MV-4-11 (cell line): Measurements from ENCODE around the gene TAF11L7.
"Not testable (repeated sequence)": the region's sequence is repeated elsewhere in the genome, so short reads cannot be mapped to it uniquely, and the experiment has no call there.

Experiments used
- DNase-seq: peaks from one replicate; lab custom pipeline; 2025; lab: John Stamatoyannopoulos, UW

TAF11L7 gene

DNA sequence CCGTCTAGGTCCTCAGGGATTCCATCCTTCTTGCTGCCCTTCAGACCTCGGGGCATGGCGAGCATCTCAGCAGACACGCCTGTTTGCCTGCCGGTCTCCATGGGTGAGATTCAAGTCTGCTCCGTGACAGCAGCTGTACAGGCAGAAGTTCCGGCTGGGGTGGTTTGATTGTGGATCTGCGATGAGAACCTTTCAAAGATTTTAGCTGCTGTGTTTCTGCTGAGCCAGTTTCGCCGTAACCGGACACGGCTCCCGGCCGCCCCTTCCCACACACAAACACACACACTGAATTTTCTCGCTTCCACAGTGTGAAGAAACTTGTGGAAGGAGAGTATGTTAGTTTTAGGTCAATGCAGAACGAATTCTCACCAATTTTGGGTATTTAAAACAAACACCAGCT, at the start of gene TAF11L7:
Gene TAF11L7 (minus strand): TSS at position 101 of the 400 bp plus-strand sequence.
- not testable (repeated sequence) for DNase-seq

DNA sequence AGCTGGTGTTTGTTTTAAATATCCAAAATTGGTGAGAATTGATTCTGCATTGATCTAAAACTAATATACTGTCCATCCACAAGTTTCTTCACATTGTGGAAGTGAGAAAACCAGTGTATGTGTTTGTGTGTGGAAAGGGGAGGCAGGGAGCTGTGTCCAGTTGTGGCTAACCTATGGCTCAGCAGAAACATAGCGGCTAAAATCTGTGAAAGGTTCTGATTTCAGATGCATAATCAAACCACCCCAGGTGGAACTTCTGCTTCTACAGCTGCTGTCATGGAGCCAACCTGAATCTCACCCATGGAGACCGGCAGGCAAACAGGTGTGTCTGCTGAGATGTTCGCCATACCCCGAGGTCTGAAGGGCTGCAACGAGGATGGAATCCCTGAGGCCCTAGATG, 48.6 kb upstream of the TAF11L7 start, which contains the start of gene TAF11L14:
Gene TAF11L14 (plus strand): TSS at position 301 of the 400 bp plus-strand sequence.
- no peak for DNase-seq

DNA sequence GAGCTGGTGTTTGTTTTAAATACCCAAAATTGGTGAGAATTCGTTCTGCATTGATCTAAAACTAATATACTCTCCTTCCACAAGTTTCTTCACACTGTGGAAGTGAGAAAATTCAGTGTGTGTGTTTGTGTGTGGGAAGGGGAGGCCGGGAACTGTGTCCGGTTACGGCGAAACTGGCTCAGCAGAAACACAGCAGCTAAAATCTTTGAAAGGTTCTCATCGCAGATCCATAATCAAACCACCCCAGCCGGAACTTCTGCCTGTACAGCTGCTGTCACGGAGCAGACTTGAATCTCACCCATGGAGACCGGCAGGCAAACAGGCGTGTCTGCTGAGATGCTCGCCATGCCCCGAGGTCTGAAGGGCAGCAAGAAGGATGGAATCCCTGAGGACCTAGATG, 46.2 kb upstream of the TAF11L7 start, which contains the start of gene TAF11L13:
Gene TAF11L13 (plus strand): TSS at position 301 of the 400 bp plus-strand sequence.
- DNase-seq, result not testable (repeated sequence)

- DNase-seq, result no peak
These were observed 40.1 kb upstream of the TAF11L7 start for GRCh38 chr5:17625686-17626085.

GRCh38 chr5:17620627-17621026, 35.1 kb upstream of the TAF11L7 start:
- no peak for DNase-seq

DNA sequence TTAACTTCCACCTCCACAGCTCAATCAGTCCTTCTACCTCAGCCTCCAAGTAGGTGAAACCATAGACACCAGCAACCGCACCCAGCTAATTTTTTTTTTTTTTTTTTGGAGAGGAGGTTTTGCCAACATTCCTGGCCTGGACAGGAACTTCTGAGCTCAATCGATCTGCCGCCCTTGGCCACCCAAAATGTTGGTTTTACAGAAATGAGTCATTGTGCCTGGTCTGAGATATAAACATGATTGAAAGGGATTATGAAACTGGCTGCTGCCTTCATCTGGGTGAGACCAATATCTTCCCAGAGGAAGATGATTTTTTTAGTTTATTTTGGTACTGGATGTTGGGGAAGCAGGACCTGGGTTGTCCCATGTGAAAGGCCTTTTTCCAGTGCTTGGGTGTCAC, 33.8 kb upstream of the TAF11L7 start:
- no peak for DNase-seq

DNA sequence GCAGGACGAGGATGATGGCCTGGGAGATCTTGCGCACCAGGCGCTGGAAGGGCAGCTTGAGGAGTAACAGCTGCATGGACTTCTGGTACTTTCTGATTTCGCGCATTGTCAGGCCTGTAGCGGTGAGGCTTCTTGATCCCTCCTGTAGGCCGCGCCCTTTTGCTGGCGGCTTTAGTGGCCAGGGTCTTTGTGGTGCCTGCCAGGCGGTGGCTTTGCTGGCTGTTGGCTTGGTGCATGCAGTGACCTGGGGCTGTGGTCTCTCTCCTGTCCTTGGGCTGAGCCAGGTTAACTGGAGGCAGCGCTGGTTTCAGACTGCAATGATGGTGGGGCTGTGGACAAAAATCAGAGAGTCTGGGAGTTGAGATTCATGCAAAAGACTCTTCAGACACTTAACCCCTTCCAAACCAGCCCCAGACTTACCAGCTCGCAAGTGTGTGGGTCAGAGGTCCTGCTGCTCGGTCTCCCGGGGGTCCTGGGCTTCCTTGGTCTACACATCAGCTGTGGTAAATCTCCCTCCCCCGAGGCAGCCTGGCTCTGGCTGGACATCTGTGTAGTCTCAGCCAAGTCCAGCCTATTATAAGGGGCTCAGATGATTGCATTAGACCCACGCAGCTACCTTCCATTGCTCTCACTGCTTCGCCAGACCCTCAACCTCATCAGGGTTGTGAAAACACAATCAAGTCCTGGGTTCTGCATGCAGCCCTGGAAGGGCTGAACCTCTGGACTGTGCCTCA, 29.5 kb upstream of the TAF11L7 start:
- DNase-seq, result no peak

DNA sequence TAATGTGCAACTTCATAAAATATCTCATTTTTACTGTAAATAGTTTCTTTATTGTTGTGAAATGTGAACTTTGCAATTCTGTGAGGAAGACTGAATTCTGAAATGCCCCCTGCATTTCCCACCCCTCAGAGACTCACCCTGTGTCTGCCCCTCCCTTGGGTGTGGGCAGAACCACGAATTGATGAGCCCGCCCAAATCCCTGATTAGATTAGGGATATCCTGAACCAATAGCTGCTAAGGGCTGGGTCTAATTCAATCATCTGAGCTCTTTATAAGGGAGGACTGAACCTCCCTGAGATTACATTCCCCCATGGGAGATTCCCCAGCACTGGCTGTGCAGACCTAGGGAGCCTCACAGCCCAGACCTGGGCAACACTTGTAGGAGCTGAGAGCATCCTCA, 24.5 kb upstream of the TAF11L7 start, which contains the start of gene TAF11L12:
Gene TAF11L12 (plus strand): TSS at position 301 of the 400 bp plus-strand sequence.
- DNase-seq, result not testable (repeated sequence)

- DNase-seq, result not testable (repeated sequence)
These were observed 21.9 kb upstream of the TAF11L7 start for GRCh38 chr5:17607461-17607860.

GRCh38 chr5:17604951-17605350, 19.4 kb upstream of the TAF11L7 start:
- DNase-seq, result no peak

DNA sequence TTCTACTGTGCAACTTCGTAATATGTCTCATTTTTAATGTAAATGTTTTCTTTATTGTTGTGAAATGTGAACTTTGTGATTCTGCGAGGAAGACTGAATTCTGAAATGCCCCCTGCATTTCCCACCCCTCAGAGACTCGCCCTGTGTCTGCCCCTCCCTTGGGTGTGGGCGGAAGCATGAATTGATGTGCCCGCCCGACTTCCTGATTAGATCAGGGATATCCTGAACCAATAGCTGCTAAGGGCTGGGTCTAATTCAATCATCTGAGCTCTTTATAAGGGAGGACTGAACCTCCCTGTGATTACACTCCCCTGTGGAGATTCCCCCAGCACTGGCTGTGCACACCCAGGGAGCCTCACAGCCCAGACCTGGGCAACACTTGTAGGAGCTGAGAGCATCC, 18.3 kb upstream of the TAF11L7 start, which contains the start of gene TAF11L11:
Gene TAF11L11 (plus strand): TSS at position 304 of the 400 bp plus-strand sequence.
- not testable (repeated sequence) for DNase-seq

- DNase-seq, result not testable (repeated sequence)
These were observed 12.2 kb upstream of the TAF11L7 start, which contains the start of gene TAF11L10 for GRCh38 chr5:17597728-17598127. Gene TAF11L10, minus strand, starts transcription at chr5:17597828.

DNA sequence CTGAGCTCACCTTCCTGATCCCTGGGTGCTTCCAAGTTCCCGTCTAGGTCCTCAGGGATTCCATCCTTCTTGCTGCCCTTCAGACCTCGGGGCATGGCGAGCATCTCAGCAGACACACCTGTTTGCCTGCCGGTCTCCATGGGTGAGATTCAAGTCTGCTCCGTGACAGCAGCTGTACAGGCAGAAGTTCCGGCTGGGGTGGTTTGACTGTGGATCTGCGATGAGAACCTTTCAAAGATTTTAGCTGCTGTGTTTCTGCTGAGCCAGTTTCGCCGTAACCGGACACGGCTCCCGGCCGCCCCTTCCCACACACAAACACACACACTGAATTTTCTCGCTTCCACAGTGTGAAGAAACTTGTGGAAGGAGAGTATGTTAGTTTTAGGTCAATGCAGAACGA, 8.7 kb upstream of the TAF11L7 start, which contains the start of gene TAF11L9:
Gene TAF11L9 (minus strand): TSS at position 140 of the 400 bp plus-strand sequence.
- not testable (repeated sequence) for DNase-seq

DNA sequence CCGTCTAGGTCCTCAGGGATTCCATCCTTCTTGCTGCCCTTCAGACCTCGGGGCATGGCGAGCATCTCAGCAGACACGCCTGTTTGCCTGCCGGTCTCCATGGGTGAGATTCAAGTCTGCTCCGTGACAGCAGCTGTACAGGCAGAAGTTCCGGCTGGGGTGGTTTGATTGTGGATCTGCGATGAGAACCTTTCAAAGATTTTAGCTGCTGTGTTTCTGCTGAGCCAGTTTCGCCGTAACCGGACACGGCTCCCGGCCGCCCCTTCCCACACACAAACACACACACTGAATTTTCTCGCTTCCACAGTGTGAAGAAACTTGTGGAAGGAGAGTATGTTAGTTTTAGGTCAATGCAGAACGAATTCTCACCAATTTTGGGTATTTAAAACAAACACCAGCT, 5.3 kb upstream of the TAF11L7 start, which contains the start of gene TAF11L8:
Gene TAF11L8 (minus strand): TSS at position 101 of the 400 bp plus-strand sequence.
- DNase-seq, result not testable (repeated sequence)
